SU-DHL-6 (cell line): Measurements from ENCODE around the gene NOTCH4.

ENCODE experiments used
- H2AFZ ChIP-seq: fragments of 200-600 bp; sonication (generic); 2 replicates; pipeline ENCODE4 v1.6.1; 2014; ENCODE audit warnings: low read depth, mild to moderate bottlenecking, moderate library complexity, mixed read lengths, antibody characterized with exemption, low read length; ENCODE audit not compliant: severe bottlenecking
- H3F3A ChIP-seq: fragments of 200-600 bp; shearing (Covaris generic); 2 replicates; pipeline ENCODE4 v1.6.0; 2016; ENCODE audit warnings: antibody characterized with exemption, mild to moderate bottlenecking; ENCODE audit not compliant: insufficient read depth
- H3K27ac ChIP-seq: fragments of 200-600 bp; sonication (generic); 2 replicates; pipeline ENCODE4 v1.5.1; 2016; ENCODE audit warnings: low read depth, mild to moderate bottlenecking, low read length, moderate library complexity, mixed read lengths
- H3K27me3 ChIP-seq: fragments of 200-600 bp; sonication (generic), shearing (Covaris generic); 2 replicates; pipeline ENCODE4 v1.6.0; 2014; ENCODE audit warnings: mild to moderate bottlenecking, low read length
- H3K36me3 ChIP-seq: fragments of 200-600 bp; sonication (generic); 2 replicates; pipeline ENCODE4 v1.6.1; 2014; ENCODE audit warnings: mild to moderate bottlenecking, low read length, mixed read lengths
- H3K4me2 ChIP-seq: fragments of 300-600, 200-600 bp; shearing (Covaris generic), sonication (generic); 2 replicates; pipeline ENCODE4 v1.6.0; 2014; ENCODE audit warnings: low read length, low read depth, mild to moderate bottlenecking; ENCODE audit not compliant: poor library complexity, severe bottlenecking
- H3K4me3 ChIP-seq: fragments of 200-600 bp; sonication (generic); 2 replicates; pipeline ENCODE4 v1.5.1; 2014; ENCODE audit warnings: antibody characterized with exemption, low read length, mild to moderate bottlenecking, mixed read lengths; ENCODE audit not compliant: insufficient read depth, poor library complexity, severe bottlenecking
- H3K79me2 ChIP-seq: fragments of 200-600 bp; sonication (generic); 2 replicates; pipeline ENCODE4 v1.6.1; 2014; ENCODE audit warnings: mild to moderate bottlenecking, low read length, moderate library complexity; ENCODE audit not compliant: insufficient read depth
- H3K9ac ChIP-seq: fragments of 200-600 bp; sonication (generic); 2 replicates; pipeline ENCODE4 v1.7.0; 2014; ENCODE audit warnings: mild to moderate bottlenecking, low read length
- H3K9me2 ChIP-seq: fragments of 200-600 bp; sonication (generic); replicated peaks from 2 replicates; pipeline ENCODE4 v1.6.1; 2014; ENCODE audit warnings: low read length; ENCODE audit not compliant: insufficient read depth
- H3K9me3 ChIP-seq: fragments of 200-600 bp; sonication (generic); 2 replicates; pipeline ENCODE4 v1.6.1; 2014; ENCODE audit warnings: low read length, mixed read lengths; ENCODE audit not compliant: insufficient read depth
- H4K20me1 ChIP-seq: fragments of 200-600 bp; sonication (generic); 2 replicates; pipeline ENCODE4 v1.6.1; 2014; ENCODE audit warnings: low read depth, mild to moderate bottlenecking, antibody characterized with exemption, low read length, moderate library complexity, mixed read lengths
- EZH2phosphoT487 ChIP-seq: fragments of 200-600 bp; sonication (generic), shearing (Covaris generic); conservative IDR thresholded peaks from 2 replicates; pipeline ENCODE4 v1.6.1; 2018; ENCODE audit warnings: mild to moderate bottlenecking, antibody characterized with exemption, low read length, moderate library complexity, mixed read lengths
- TF ChIP-seq, protein P1 (sequence below): fragments of 200-600 bp; sonication (generic); IDR thresholded peaks from one replicate; pipeline ENCODE4 v1.5.1; 2017; ENCODE audit warnings: antibody characterized with exemption, mild to moderate bottlenecking, low read length, moderate library complexity; ENCODE audit not compliant: insufficient read depth, poor library complexity, severe bottlenecking

NOTCH4 gene

DNA sequence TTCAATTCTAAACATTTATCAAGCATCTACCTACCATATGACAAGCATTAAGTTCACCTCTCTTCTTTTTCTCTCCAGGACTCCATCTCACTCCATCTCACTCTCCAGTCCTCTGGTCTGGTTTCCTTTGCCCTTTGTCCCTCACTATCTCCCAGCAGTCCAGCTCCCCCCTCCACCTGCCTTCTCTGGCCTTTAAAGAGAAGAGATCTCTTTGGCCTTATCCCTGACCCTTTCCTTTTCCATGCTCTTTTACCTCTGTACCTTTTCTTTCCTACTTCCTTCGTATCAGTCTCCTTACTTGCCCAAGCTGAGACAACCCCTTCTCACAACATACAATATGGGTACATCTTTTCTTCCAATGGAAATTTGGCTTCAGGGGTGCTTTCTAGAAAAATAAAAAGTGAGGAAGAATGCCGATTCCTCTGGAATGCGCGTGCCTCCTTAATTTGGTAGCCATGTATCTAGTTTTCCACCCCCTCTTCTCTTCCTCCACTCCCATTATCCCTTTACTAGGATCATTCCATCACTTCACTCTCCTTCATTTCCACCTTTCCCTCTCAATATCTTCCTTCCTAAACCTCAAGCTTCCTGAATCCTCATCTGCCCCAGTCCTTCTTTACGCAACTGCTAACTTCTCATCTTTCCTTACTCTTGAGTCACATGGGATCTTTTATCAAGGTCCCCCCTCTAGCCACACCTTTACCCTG is 47.2 kb downstream of the NOTCH4 start:
- no peaks in the 10 kb centered on the region for H3K36me3 ChIP-seq

DNA sequence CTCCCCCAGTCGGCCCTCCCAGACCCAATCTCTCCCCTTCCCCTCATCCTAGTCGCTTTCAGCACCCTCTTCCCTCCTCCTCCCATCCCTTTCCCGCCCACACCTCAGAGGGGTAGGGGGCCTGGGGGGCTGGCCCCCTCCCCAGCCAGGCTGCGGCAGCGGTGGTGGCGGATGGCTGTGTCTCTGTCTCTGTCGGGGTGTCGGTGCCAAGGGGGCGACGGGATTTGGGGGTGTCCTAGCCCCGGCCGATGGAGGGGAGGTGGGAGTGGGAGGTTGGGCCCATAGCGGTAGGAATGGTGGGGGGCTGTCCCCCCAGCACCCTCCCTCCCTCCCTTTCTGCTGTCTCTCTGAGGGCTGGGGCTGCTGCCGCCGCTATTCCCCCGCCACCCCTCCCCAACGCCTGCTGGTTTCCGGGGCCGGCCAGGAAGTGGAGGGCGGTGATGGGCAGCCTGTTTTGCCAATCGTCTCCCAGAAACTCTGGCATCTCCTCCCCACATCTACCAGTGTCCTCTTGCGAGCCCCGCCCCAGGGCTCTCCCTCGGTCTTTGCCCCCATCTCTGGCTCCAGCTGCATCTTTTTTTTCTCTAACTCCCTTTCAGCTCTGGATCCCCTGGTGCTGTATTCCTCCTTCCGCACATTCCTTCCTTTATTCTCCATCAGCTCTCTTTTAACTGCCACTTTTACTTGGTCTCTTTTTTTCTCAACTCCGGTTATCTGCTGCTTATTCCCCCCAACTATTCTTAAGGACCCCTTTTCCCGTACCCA is 48.0 kb downstream of the NOTCH4 start, which contains the start of gene AGPAT1:
Gene AGPAT1, minus strand, starts transcription at position 374 of the 765 bp plus-strand sequence. CDS start 4,588 bp downstream, outside the sequence.
- H3F3A ChIP-seq: peaks cover 16% of the 10 kb centered on the region
- no peaks in the 10 kb centered on the region for H3K27me3 ChIP-seq
- H2AFZ ChIP-seq: peak within 1 kb of the TSS; percentile 59
- H3K27ac ChIP-seq: peak within 1 kb of the TSS; percentile 81
- TF ChIP-seq EZH2phosphoT487: no peak
- TF ChIP-seq, protein P1, sequence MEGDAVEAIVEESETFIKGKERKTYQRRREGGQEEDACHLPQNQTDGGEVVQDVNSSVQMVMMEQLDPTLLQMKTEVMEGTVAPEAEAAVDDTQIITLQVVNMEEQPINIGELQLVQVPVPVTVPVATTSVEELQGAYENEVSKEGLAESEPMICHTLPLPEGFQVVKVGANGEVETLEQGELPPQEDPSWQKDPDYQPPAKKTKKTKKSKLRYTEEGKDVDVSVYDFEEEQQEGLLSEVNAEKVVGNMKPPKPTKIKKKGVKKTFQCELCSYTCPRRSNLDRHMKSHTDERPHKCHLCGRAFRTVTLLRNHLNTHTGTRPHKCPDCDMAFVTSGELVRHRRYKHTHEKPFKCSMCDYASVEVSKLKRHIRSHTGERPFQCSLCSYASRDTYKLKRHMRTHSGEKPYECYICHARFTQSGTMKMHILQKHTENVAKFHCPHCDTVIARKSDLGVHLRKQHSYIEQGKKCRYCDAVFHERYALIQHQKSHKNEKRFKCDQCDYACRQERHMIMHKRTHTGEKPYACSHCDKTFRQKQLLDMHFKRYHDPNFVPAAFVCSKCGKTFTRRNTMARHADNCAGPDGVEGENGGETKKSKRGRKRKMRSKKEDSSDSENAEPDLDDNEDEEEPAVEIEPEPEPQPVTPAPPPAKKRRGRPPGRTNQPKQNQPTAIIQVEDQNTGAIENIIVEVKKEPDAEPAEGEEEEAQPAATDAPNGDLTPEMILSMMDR: no peak
- H3K9ac ChIP-seq: peak within 1 kb of the TSS; percentile 88
- no peaks in the 10 kb centered on the region for H4K20me1 ChIP-seq
- peaks cover 31% of the 10 kb centered on the region for H3K79me2 ChIP-seq
- no peaks in the 10 kb centered on the region for H3K36me3 ChIP-seq
- peak within 1 kb of the TSS; percentile 86 for H3K4me3 ChIP-seq
- H3K4me2 ChIP-seq: peak within 1 kb of the TSS; percentile 73
- H3K9me3 ChIP-seq: no peaks in the 10 kb centered on the region
- H3K9me2 ChIP-seq: no peaks in the 10 kb centered on the region

More for the DNA sequence above, 47.2 kb downstream of the NOTCH4 start:
- peak overlapping the region; percentile 73 for H3K4me2 ChIP-seq
- peak overlapping the region; percentile 81 for H3K27ac ChIP-seq
- H3K4me3 ChIP-seq: peak overlapping the region; percentile 86
- H3K27me3 ChIP-seq: no peaks in the 10 kb centered on the region
- no peaks in the 10 kb centered on the region for H4K20me1 ChIP-seq
- H3K79me2 ChIP-seq: peaks cover 31% of the 10 kb centered on the region
- peaks cover 16% of the 10 kb centered on the region for H3F3A ChIP-seq
- H3K9me2 ChIP-seq: no peaks in the 10 kb centered on the region
- no peak for TF ChIP-seq EZH2phosphoT487
- TF ChIP-seq, protein P1: no peak
- peak overlapping the region; percentile 88 for H3K9ac ChIP-seq
- H3K9me3 ChIP-seq: no peaks in the 10 kb centered on the region
- H2AFZ ChIP-seq: peak overlapping the region; percentile 59

DNA sequence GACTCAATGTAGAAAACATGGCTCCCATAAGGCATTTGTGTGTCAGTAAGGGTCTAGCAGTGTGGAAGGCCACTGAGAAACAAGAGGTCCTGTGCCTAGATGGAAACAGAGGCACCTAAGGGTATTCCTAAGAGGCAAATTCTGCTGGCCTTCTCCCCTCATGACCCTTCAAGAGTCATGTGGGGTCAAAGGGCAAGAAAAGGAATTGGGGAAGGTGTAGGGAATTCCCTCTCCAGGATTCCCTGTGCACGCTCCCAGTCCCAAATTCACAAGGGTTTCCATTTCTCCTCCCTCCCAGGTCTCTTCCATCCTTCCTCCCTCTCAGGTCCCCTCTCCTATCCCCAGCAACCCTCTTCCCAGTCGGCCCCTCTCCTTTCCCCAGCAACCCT is 48.6 kb downstream of the NOTCH4 start:
- peaks cover 31% of the 10 kb centered on the region for H3K79me2 ChIP-seq
- H3K27ac ChIP-seq: no peak overlapping the region; the same call in 1 of the 2 replicates
- H4K20me1 ChIP-seq: no peaks in the 10 kb centered on the region
- H3K9me3 ChIP-seq: no peaks in the 10 kb centered on the region
- no peak for TF ChIP-seq EZH2phosphoT487
- TF ChIP-seq, protein P1: no peak
- H3K9ac ChIP-seq: peak overlapping the region; percentile 88
- peak overlapping the region; percentile 73 for H3K4me2 ChIP-seq
- peak overlapping the region; percentile 86 for H3K4me3 ChIP-seq
- peaks cover 16% of the 10 kb centered on the region for H3F3A ChIP-seq
- H2AFZ ChIP-seq: peak overlapping the region; percentile 39
- H3K27me3 ChIP-seq: no peaks in the 10 kb centered on the region
- H3K36me3 ChIP-seq: no peaks in the 10 kb centered on the region
- no peaks in the 10 kb centered on the region for H3K9me2 ChIP-seq
